Measurements from ENCODE around the gene UCKL1.
A peak's percentile ranks its signal among the peaks of the same experiment; 100 is the strongest.
"Not testable (repeated sequence)": the region's sequence is repeated elsewhere in the genome, so short reads cannot be mapped to it uniquely, and the experiment has no call there.

UCKL1 gene

GRCh38 chr20:63935447-63935846, 20.8 kb downstream of the UCKL1 start:
- H3K4me3 Mint-ChIP-seq: no peak overlapping the region
- H3K27ac Mint-ChIP-seq: no peak overlapping the region
- H3K36me3 Mint-ChIP-seq (ENCODE audit: low read depth): peaks cover 30% of the 10 kb centered on the region
- H3K9me3 Mint-ChIP-seq: no peaks in the 10 kb centered on the region
- DNase-seq (ENCODE audit: low spot score): no peak
- H3K27me3 Mint-ChIP-seq (ENCODE audit: low read depth): no peaks in the 10 kb centered on the region
- no peaks in the 10 kb centered on the region for H3K4me1 Mint-ChIP-seq (ENCODE audit: low read depth)

DNA sequence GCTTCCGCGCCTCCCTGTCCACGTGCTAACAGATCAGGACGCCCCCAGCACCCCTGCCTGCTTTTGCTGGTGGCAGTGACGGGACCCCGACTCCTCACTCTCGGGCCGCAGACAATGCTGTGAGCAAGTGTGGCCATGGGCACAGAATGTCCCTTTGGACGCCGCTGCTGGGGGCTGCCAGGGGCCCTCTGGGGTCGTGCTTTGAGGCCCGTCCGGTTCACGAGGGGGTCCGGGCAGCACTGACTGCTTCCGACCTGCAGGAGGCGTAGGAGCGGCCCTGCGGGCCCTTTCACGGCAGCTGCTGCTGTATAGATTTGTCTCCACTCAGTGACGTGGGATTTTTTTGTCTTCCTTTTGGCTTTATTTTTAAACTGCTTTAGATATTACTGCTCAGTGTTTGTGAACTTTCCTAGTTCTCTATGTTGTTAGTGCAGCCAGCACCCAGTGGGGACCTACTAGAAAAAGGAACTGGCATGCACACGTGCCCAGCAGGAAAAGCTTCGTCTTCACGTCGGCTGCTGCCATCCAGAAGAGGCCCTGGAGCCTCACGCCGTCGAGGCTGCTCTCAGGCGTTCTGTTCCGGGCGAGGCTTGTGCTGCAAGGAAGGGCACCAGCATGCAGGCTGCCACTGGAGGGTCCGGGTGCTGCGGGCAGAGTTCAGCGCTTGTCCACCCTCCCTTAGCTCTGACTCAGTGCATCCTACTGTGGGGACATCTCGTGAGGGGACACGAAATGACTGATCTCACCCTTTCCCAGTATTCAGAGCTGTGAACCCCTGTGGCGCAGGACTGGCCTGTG, 21.7 kb downstream of the UCKL1 start:
- Mint-ChIP-seq H3K9me3 (no peaks in the 10 kb centered on the region), H3K27ac (no peak overlapping the region), H3K4me1 (ENCODE audit: low read depth) (no peaks in the 10 kb centered on the region), H3K27me3 (ENCODE audit: low read depth) (no peaks in the 10 kb centered on the region), H3K4me3 (no peak overlapping the region), H3K36me3 (ENCODE audit: low read depth) (peaks cover 34% of the 10 kb centered on the region)
- no peak for DNase-seq (ENCODE audit: low spot score)

DNA sequence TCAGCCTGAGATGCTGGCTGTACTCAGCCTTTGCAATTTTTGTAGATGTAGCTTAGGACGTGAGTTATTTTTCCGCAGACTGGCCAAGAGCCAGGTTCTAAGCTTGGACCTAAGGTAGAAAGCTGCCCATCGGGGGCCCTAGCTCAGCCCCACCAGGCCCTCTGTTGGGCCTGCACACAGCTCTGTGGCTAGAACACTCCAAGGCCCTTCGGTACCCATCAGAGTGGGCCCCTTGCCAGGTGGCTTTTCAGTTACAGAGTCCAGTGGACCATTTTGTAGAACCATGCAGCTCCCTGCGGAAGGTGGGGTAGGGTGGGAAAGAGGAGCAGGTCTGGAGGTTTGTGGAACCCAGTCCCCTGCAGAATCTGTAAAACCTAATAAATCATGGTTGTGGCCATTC, 22.6 kb downstream of the UCKL1 start:
- H3K27me3 Mint-ChIP-seq (ENCODE audit: low read depth): no peaks in the 10 kb centered on the region
- no peaks in the 10 kb centered on the region for H3K9me3 Mint-ChIP-seq
- no peak overlapping the region for H3K27ac Mint-ChIP-seq
- H3K4me3 Mint-ChIP-seq: no peak overlapping the region
- no peak for DNase-seq (ENCODE audit: low spot score)
- peaks cover 38% of the 10 kb centered on the region for H3K36me3 Mint-ChIP-seq (ENCODE audit: low read depth)
- H3K4me1 Mint-ChIP-seq (ENCODE audit: low read depth): no peaks in the 10 kb centered on the region

DNA sequence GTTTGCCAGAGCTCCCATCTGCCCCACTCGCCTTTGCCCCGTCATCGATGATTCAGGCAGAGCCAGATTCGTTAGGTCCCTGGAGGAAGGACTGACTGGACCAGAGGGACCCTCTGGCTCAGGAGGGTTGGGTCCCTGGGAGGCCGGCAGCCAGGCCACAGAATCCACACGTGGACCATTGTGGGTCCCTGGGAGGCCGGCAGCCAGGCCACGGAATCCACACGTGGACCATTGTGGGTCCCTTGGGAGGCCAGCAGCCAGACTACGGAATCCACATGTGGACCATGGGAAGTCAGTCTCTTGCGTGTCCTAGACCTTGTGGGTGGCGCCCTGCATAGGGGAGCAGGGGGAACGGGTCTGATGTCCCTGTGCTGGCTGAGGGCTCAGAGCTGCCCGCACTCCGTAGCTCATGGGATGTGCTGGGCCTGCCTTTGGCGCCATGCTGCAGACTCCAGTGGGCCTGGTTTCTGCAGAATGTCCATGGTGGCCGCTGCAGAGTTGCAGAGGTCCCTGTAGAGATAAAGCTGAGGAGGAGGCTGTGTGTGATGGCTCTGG, 23.5 kb downstream of the UCKL1 start:
- no peaks in the 10 kb centered on the region for H3K9me3 Mint-ChIP-seq
- no peaks in the 10 kb centered on the region for H3K4me1 Mint-ChIP-seq (ENCODE audit: low read depth)
- no peaks in the 10 kb centered on the region for H3K27me3 Mint-ChIP-seq (ENCODE audit: low read depth)
- no peak for DNase-seq (ENCODE audit: low spot score)
- no peak overlapping the region for H3K4me3 Mint-ChIP-seq
- no peak overlapping the region for H3K27ac Mint-ChIP-seq
- H3K36me3 Mint-ChIP-seq (ENCODE audit: low read depth): peaks cover 43% of the 10 kb centered on the region

- Mint-ChIP-seq H3K27ac (no peak overlapping the region), H3K27me3 (ENCODE audit: low read depth) (no peaks in the 10 kb centered on the region), H3K4me3 (no peak overlapping the region), H3K9me3 (no peaks in the 10 kb centered on the region), H3K4me1 (ENCODE audit: low read depth) (no peaks in the 10 kb centered on the region), H3K36me3 (ENCODE audit: low read depth) (peaks cover 44% of the 10 kb centered on the region)
- DNase-seq (ENCODE audit: low spot score): no peak
Measured at GRCh38 chr20:63931735-63932134, 24.5 kb downstream of the UCKL1 start.

- Mint-ChIP-seq H3K4me1 (ENCODE audit: low read depth) (peaks cover 4% of the 10 kb centered on the region), H3K4me3 (no peak overlapping the region), H3K36me3 (ENCODE audit: low read depth) (peaks cover 44% of the 10 kb centered on the region), H3K27me3 (ENCODE audit: low read depth) (no peaks in the 10 kb centered on the region), H3K9me3 (no peaks in the 10 kb centered on the region), H3K27ac (no peak overlapping the region)
- DNase-seq (ENCODE audit: low spot score): no peak
Measured at GRCh38 chr20:63930971-63931553, 25.2 kb downstream of the UCKL1 start.

DNA sequence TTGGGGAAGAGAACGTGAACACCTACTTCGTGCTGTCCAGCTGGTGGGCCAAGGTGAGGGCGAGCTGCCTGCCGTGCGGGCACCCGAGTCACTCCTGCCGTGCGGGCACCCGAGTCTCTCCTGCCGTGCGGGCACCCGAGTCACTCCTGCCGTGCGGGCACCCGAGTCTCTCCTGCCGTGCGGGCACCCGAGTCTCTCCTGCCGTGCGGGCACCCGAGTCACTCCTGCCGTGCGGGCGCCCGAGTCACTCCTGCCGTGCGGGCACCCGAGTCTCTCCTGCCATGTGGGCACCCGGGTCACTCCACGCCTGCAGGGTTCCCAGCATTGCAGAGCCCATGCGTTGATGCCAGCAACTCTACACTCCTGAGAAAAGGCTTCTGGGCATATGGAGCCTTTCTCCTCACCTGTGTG, 26.7 kb downstream of the UCKL1 start:
- H3K27ac Mint-ChIP-seq; DNase-seq (ENCODE audit: low spot score); H3K4me1 Mint-ChIP-seq (ENCODE audit: low read depth); H3K4me3 Mint-ChIP-seq; H3K9me3 Mint-ChIP-seq; H3K27me3 Mint-ChIP-seq (ENCODE audit: low read depth): not testable (repeated sequence)
- peaks cover 35% of the 10 kb centered on the region for H3K36me3 Mint-ChIP-seq (ENCODE audit: low read depth)

DNA sequence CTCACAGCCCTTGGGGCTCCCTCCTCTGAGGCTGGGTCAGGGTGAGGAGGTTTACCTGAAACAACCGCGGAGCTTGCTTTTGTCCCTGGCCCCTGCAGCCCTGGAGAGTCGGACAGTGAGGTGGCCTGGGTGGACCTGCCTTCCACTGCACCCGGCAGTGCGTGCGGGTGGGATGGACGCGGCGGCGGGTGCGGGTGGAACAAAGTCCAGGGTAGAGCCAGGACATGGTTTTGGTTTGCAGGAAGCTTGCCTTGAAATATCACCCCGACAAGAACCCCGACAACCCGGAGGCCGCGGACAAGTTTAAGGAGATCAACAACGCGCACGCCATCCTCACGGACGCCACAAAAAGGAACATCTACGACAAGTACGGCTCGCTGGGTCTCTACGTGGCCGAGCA, 27.1 kb downstream of the UCKL1 start:
- no peak overlapping the region for H3K4me3 Mint-ChIP-seq
- peaks cover 34% of the 10 kb centered on the region for H3K36me3 Mint-ChIP-seq (ENCODE audit: low read depth)
- no peak overlapping the region for H3K27ac Mint-ChIP-seq
- H3K4me1 Mint-ChIP-seq (ENCODE audit: low read depth): peaks cover 11% of the 10 kb centered on the region
- no peak for DNase-seq (ENCODE audit: low spot score)
- no peaks in the 10 kb centered on the region for H3K27me3 Mint-ChIP-seq (ENCODE audit: low read depth)
- no peaks in the 10 kb centered on the region for H3K9me3 Mint-ChIP-seq

DNA sequence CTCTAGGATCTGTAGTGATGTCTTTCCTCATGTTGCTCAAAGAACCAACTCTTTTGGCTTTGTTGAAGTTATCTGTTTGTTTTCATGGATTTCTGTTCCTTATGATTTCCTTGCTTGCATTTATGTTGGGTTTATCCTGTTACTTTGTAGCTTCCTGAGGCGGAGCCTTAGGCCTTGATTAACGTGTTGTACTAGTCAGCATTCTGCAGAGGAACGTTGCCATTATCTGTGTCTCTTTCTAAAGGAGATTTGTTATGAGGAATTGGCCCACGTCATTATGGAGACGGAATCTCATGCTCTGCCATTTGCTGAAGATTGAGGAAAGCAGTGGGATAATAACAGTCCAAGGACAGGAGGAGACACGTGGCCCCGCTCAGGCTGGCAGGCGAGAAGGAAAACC, 29.9 kb downstream of the UCKL1 start:
- no peak overlapping the region for H3K27ac Mint-ChIP-seq
- no peak for DNase-seq (ENCODE audit: low spot score)
- H3K4me3 Mint-ChIP-seq: no peak overlapping the region
- no peaks in the 10 kb centered on the region for H3K9me3 Mint-ChIP-seq
- H3K4me1 Mint-ChIP-seq (ENCODE audit: low read depth): peaks cover 19% of the 10 kb centered on the region
- no peaks in the 10 kb centered on the region for H3K27me3 Mint-ChIP-seq (ENCODE audit: low read depth)
- peaks cover 31% of the 10 kb centered on the region for H3K36me3 Mint-ChIP-seq (ENCODE audit: low read depth)

- Mint-ChIP-seq H3K27ac (peak overlapping the region; percentile 49), H3K4me1 (ENCODE audit: low read depth) (peaks cover 19% of the 10 kb centered on the region), H3K9me3 (no peaks in the 10 kb centered on the region), H3K27me3 (ENCODE audit: low read depth) (no peaks in the 10 kb centered on the region), H3K4me3 (no peak overlapping the region), H3K36me3 (ENCODE audit: low read depth) (peaks cover 22% of the 10 kb centered on the region)
- no peak for DNase-seq (ENCODE audit: low spot score)
Measured at GRCh38 chr20:63924241-63924640, 32.0 kb downstream of the UCKL1 start.

GRCh38 chr20:63923651-63924050, 32.6 kb downstream of the UCKL1 start:
- Mint-ChIP-seq H3K9me3 (no peaks in the 10 kb centered on the region), H3K36me3 (ENCODE audit: low read depth) (peaks cover 21% of the 10 kb centered on the region), H3K4me1 (ENCODE audit: low read depth) (peaks cover 19% of the 10 kb centered on the region), H3K4me3 (no peak overlapping the region), H3K27me3 (ENCODE audit: low read depth) (no peaks in the 10 kb centered on the region), H3K27ac (peak overlapping the region; percentile 49)
- no peak for DNase-seq (ENCODE audit: low spot score)

DNA sequence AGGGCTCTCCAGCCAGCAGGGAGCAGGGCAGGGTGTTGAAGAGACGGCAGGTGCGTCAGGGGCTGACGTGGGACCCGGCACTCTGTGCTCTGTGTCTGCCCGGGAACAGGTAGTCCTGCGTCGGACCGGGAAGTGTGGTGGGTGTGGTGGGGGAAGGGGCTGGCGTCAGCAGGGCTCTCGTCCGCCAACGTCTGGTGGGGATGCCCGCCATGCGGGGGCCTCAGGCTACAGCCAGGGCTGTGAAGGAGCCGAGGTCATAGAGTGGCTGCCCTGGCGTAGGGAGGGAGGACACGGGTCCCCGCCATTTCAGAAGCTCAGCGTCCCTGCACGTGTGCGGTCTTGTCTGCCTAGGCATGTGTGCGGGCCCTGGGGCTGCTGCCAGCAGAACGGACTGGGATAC, 36.0 kb downstream of the UCKL1 start:
- no peaks in the 10 kb centered on the region for H3K27me3 Mint-ChIP-seq (ENCODE audit: low read depth)
- peaks cover 22% of the 10 kb centered on the region for H3K36me3 Mint-ChIP-seq (ENCODE audit: low read depth)
- H3K4me3 Mint-ChIP-seq: no peak overlapping the region
- H3K27ac Mint-ChIP-seq: no peak overlapping the region
- H3K4me1 Mint-ChIP-seq (ENCODE audit: low read depth): peaks cover 15% of the 10 kb centered on the region
- no peaks in the 10 kb centered on the region for H3K9me3 Mint-ChIP-seq
- no peak for DNase-seq (ENCODE audit: low spot score)

- H3K9me3 Mint-ChIP-seq: no peaks in the 10 kb centered on the region
- H3K4me1 Mint-ChIP-seq (ENCODE audit: low read depth): peaks cover 9% of the 10 kb centered on the region
- no peak overlapping the region for H3K27ac Mint-ChIP-seq
- H3K4me3 Mint-ChIP-seq: no peak overlapping the region
- peaks cover 27% of the 10 kb centered on the region for H3K36me3 Mint-ChIP-seq (ENCODE audit: low read depth)
- no peaks in the 10 kb centered on the region for H3K27me3 Mint-ChIP-seq (ENCODE audit: low read depth)
- DNase-seq (ENCODE audit: low spot score): no peak
Measured at GRCh38 chr20:63919130-63919529, 37.1 kb downstream of the UCKL1 start.

GRCh38 chr20:63917811-63918210, 38.4 kb downstream of the UCKL1 start:
- no peak overlapping the region for H3K4me3 Mint-ChIP-seq
- H3K36me3 Mint-ChIP-seq (ENCODE audit: low read depth): peaks cover 29% of the 10 kb centered on the region
- DNase-seq (ENCODE audit: low spot score): no peak

More at GRCh38 chr20:63917811-63918210, 38.4 kb downstream of the UCKL1 start:
- Mint-ChIP-seq H3K27me3 (ENCODE audit: low read depth) (no peaks in the 10 kb centered on the region), H3K27ac (no peak overlapping the region), H3K9me3 (no peaks in the 10 kb centered on the region), H3K4me1 (ENCODE audit: low read depth) (peaks cover 4% of the 10 kb centered on the region)

Measured in T-helper 2 cell treated with Interferon-gamma antibody and Interleukin-4, amounts not matched to agents 5 μg/mL and 100 μg/mL, for 36 hours (primary cell).